ENCODE measurements around the gene ZNF790. TPM values are rescaled to one million over a fixed set of nuclear protein-coding genes. Genes with fewer than 3 reads are reported as not detected.

The ZNF790 gene
- total and polyA plus RNA-seq, 8 donors: 1.2 to 13.6 (median 2.7) TPM; not detected in 1

- intact Hi-C loops (cut with DNase I; ENCODE audit: low total_unique reads): no loop called here
- H3K4me3 ChIP-seq: peak within 1 kb of the TSS; percentile 72 to 91 (median 78)
- H3K27ac ChIP-seq: peak within 1 kb of the TSS; percentile 75 to 90 (median 87)
- H3K36me3 ChIP-seq: peaks cover 5 to 43% (median 32%) of the 10 kb centered on the region in 4 donors
- H3K9me3 ChIP-seq: peaks cover 0 to 35% (median 15%) of the 10 kb centered on the region in 4 donors
- no peaks in the 10 kb centered on the region for H3K27me3 ChIP-seq
- 0 to 2% (median 1%) methylated on average over 37 to 43 of the region's 43 CpGs for WGBS, 5 donors
- H3K4me1 ChIP-seq: peaks cover 12 to 36% (median 21%) of the 10 kb centered on the region in 4 donors
- TF ChIP-seq POLR2AphosphoS5 (IDR thresholded peaks at IDR 0.05) (peak in 2 of 3 donors; percentile 61 to 68), CTCF (IDR thresholded peaks at IDR 0.05) (no peak)
- DNase-seq: peak; percentile 90 to 98
Observed at GRCh38 chr19:36850559-36851442, 12.6 kb upstream of the ZNF790 start, which contains the start of gene ZNF345. ZNF345 (plus strand) TSS chr19:36850876; CDS start chr19:36876831, 25,955 bp downstream.

- Histone ChIP-seq H3K27ac (peak overlapping the region; percentile 75 to 90 (median 87)), H3K9me3 (peaks cover 0 to 30% (median 10%) of the 10 kb centered on the region in 4 donors), H3K36me3 (peaks cover 5 to 41% (median 28%) of the 10 kb centered on the region in 4 donors), H3K4me3 (peak overlapping the region; percentile 72 to 91 (median 78)), H3K4me1 (peaks cover 12 to 36% (median 21%) of the 10 kb centered on the region in 4 donors), H3K27me3 (no peaks in the 10 kb centered on the region)
- WGBS, 5 donors: 0 to 1% (median 0%) methylated on average over 36 of the region's 36 CpGs
- TF ChIP-seq CTCF (IDR thresholded peaks at IDR 0.05): no peak
- TF ChIP-seq EP300 (IDR thresholded peaks at IDR 0.05): no peak
- no peak for TF ChIP-seq POLR2A (IDR thresholded peaks at IDR 0.05)
- peak in 2 of 3 donors; percentile 56 to 75 for TF ChIP-seq POLR2AphosphoS5 (IDR thresholded peaks at IDR 0.05)
- peak; percentile 90 to 97 for DNase-seq
- intact Hi-C loops (cut with DNase I; ENCODE audit: low total_unique reads): loop anchor here (10.0 kb wide), 1 partner anchor 475 kb away; no protein-coding TSS in a partner anchor
Observed at GRCh38 chr19:36849701-36850558, 11.7 kb upstream of the ZNF790 start.

- Histone ChIP-seq H3K4me3 (no peak overlapping the region), H3K27me3 (no peaks in the 10 kb centered on the region), H3K27ac (no peak overlapping the region), H3K4me1 (peaks cover 12 to 36% (median 21%) of the 10 kb centered on the region in 4 donors), H3K36me3 (peaks cover 9 to 36% (median 24%) of the 10 kb centered on the region in 4 donors), H3K9me3 (peaks cover 0 to 28% (median 10%) of the 10 kb centered on the region in 4 donors)
- no peak for DNase-seq
- TF ChIP-seq EP300 (IDR thresholded peaks at IDR 0.05) (no peak), POLR2AphosphoS5 (IDR thresholded peaks at IDR 0.05) (no peak), POLR2A (IDR thresholded peaks at IDR 0.05) (no peak), CTCF (IDR thresholded peaks at IDR 0.05) (no peak)
- intact Hi-C loops (cut with DNase I; ENCODE audit: low total_unique reads): loop anchor here (10.0 kb wide), 1 partner anchor 477 kb away; no protein-coding TSS in a partner anchor
- WGBS, 5 donors: 67 to 83% (median 81%) methylated on average over 1 of the region's 1 CpG
Observed at GRCh38 chr19:36847968-36848367, 9.8 kb upstream of the ZNF790 start.

Measured in stomach (tissue), 9 donors.